ENCODE results near the gene GFPT2. TPM values are rescaled to one million over a fixed set of nuclear protein-coding genes. Genes with fewer than 3 reads are reported as not detected.

Gene GFPT2
- total RNA-seq, 1 donor from 2014 or later: 47.9 TPM

DNA sequence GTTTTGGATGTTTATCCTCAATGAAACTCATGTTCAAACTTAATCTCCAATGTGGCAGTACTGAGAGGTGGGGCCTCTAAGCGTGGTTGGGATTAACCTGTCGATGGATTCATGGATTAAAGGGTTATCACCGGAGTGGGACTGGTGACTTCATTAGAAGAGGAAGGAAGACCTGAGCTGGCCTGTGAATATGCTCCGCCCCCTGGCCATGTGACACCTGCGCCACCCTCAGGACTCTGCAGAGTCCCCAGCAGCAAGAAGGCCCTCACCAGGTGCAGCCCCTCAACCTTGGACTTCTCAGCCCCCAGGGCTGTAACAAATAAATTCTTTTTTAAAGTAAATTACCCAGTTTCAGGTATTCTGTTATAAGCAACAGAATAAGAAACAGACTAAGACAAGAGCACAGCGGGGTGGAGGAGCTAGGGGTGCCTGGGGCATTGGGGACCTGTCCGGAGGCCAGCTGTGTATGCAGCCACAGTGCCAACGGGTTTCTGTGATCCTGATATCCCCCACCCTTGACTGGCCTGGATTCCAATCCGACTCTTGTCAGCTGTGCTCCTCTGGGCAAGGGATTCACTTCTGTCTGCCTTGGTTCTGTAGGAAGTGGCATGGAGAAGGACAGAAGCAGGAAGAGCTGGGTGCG lies 58.1 kb downstream of the GFPT2 start:
- no peaks in the 10 kb centered on the region for H3K9me3 ChIP-seq
- H3K36me3 ChIP-seq: no peaks in the 10 kb centered on the region
- TF ChIP-seq POLR2A (IDR thresholded peaks at IDR 0.05) (no peak), CTCF (IDR thresholded peaks at IDR 0.05) (no peak), POLR2AphosphoS5 (IDR thresholded peaks at IDR 0.05; ENCODE audit: insufficient read depth in 1 of 2, low read depth in 1 of 2) (no peak)
- H3K27me3 ChIP-seq: no peaks in the 10 kb centered on the region
- H3K4me1 ChIP-seq: peaks cover 22% of the 10 kb centered on the region
- no peak overlapping the region for H3K4me3 ChIP-seq
- intact Hi-C loops (cut with DNase I): loop anchor here (5.0 kb wide), 1 partner anchor 177 kb away; no protein-coding TSS in a partner anchor
- no peak overlapping the region for H3K27ac ChIP-seq
- peak in 1 of 2 donors; percentile 55 for DNase-seq (ENCODE audit: extremely low spot score in 2 of 2)

GRCh38 chr5:180294411-180294810 lies 58.7 kb downstream of the GFPT2 start:
- intact Hi-C loops (cut with DNase I): loop anchor here (5.0 kb wide), 1 partner anchor 178 kb away; no protein-coding TSS in a partner anchor
- peak; percentile 83 to 94 for DNase-seq (ENCODE audit: extremely low spot score in 2 of 2)
- TF ChIP-seq CTCF (IDR thresholded peaks at IDR 0.05) (no peak), POLR2AphosphoS5 (IDR thresholded peaks at IDR 0.05; ENCODE audit: insufficient read depth in 1 of 2, low read depth in 1 of 2) (no peak), POLR2A (IDR thresholded peaks at IDR 0.05) (no peak)
- H3K9me3 ChIP-seq: no peaks in the 10 kb centered on the region
- H3K36me3 ChIP-seq: no peaks in the 10 kb centered on the region
- no peak overlapping the region for H3K4me3 ChIP-seq
- no peak overlapping the region for H3K27ac ChIP-seq
- H3K4me1 ChIP-seq: peaks cover 29% of the 10 kb centered on the region
- no peaks in the 10 kb centered on the region for H3K27me3 ChIP-seq

GRCh38 chr5:180291943-180292831 lies 60.9 kb downstream of the GFPT2 start, which contains the start of gene MAPK9:
TSS of gene MAPK9 (minus strand) at chr5:180292083. CDS start at chr5:180280561, 11,522 bp downstream.
- Histone ChIP-seq H3K36me3 (no peaks in the 10 kb centered on the region), H3K27me3 (no peaks in the 10 kb centered on the region), H3K4me1 (peaks cover 31% of the 10 kb centered on the region), H3K9me3 (no peaks in the 10 kb centered on the region), H3K4me3 (peak within 1 kb of the TSS; percentile 70 to 81), H3K27ac (peak within 1 kb of the TSS; percentile 89)
- intact Hi-C loops (cut with DNase I): loop anchor here (5.0 kb wide), 1 partner anchor 180 kb away; no protein-coding TSS in a partner anchor
- TF ChIP-seq CTCF (IDR thresholded peaks at IDR 0.05) (peak in 1 of 3 experiments; percentile 42), POLR2A (IDR thresholded peaks at IDR 0.05) (peak in 1 of 2 donors; percentile 7), POLR2AphosphoS5 (IDR thresholded peaks at IDR 0.05; ENCODE audit: insufficient read depth in 1 of 2, low read depth in 1 of 2) (no peak)
- DNase-seq (ENCODE audit: extremely low spot score in 2 of 2): peak; percentile 85 to 89

GRCh38 chr5:180291234-180291940 lies 61.7 kb downstream of the GFPT2 start:
- H3K4me1 ChIP-seq: peaks cover 31% of the 10 kb centered on the region
- H3K9me3 ChIP-seq: no peaks in the 10 kb centered on the region
- peak overlapping the region; percentile 70 to 81 for H3K4me3 ChIP-seq
- H3K27me3 ChIP-seq: no peaks in the 10 kb centered on the region
- TF ChIP-seq POLR2AphosphoS5 (IDR thresholded peaks at IDR 0.05; ENCODE audit: insufficient read depth in 1 of 2, low read depth in 1 of 2) (no peak), CTCF (IDR thresholded peaks at IDR 0.05) (no peak)
- no peak for DNase-seq (ENCODE audit: extremely low spot score in 2 of 2)
- intact Hi-C loops (cut with DNase I): loop anchor here (5.0 kb wide), 1 partner anchor 181 kb away; no protein-coding TSS in a partner anchor
- peak overlapping the region; percentile 24 for H3K27ac ChIP-seq
- peaks cover 0 to 3% of the 10 kb centered on the region in 2 donors for H3K36me3 ChIP-seq
